SK-N-MC (cell line): Measurements from ENCODE around the gene SRGAP3.

ENCODE experiments used
- DNase-seq: peaks from one replicate; pipeline ENCODE4 v3.0.0-alpha.2; 2011; ENCODE audit warnings: low read depth, low spot score
- H3K27ac ChIP-seq: fragments of 200-600 bp; sonication (generic); 2 replicates; pipeline ENCODE4 v1.5.1; 2016; ENCODE audit warnings: mixed run types
- H3K36me3 ChIP-seq: fragments of 200-600 bp; sonication (generic); 2 replicates; pipeline ENCODE4 v1.6.1; 2017; ENCODE audit warnings: antibody characterized with exemption, low read length, mixed read lengths; ENCODE audit not compliant: insufficient read depth
- H3K4me3 ChIP-seq: fragments of 200-600 bp; sonication (generic); 2 replicates; pipeline ENCODE4 v1.5.1; 2016
- H3K9ac ChIP-seq: fragments of 200-600 bp; sonication (generic); 2 replicates; pipeline ENCODE4 v1.8.0; 2017; ENCODE audit warnings: mixed run types, mixed read lengths; ENCODE audit not compliant: insufficient read length
- H3K9me3 ChIP-seq: fragments of 200-600 bp; sonication (generic); 2 replicates; pipeline ENCODE4 v1.6.1; 2017; ENCODE audit warnings: low read depth, mild to moderate bottlenecking, antibody characterized with exemption, low read length, moderate library complexity, mixed read lengths
- EZH2 ChIP-seq: fragments of 200-600 bp; sonication (generic); IDR thresholded peaks from one replicate; pipeline ENCODE4 v1.6.1; 2017; ENCODE audit warnings: antibody characterized with exemption
- FOXP2 ChIP-seq: optimal IDR thresholded peaks from 2 replicates; pipeline ENCODE3; 2011; ENCODE audit warnings: mild to moderate bottlenecking, moderate library complexity; ENCODE audit not compliant: insufficient read depth; ENCODE audit errors: extremely low read length, control extremely low read depth
- POLR2AphosphoS5 ChIP-seq: IDR thresholded peaks from 2 replicates; pipeline ENCODE4 v1.6.1; 2012; ENCODE audit warnings: mild to moderate bottlenecking, low read depth, low read length, borderline replicate concordance

Gene SRGAP3

GRCh38 chr3:9247941-9248521 is 1.4 kb downstream of the SRGAP3 start:
- DNase-seq: no peak
- TF ChIP-seq FOXP2: no peak
- TF ChIP-seq EZH2: no peak
- no peak for TF ChIP-seq POLR2AphosphoS5
- Histone ChIP-seq H3K27ac (no peak overlapping the region), H3K9ac (no peak overlapping the region), H3K36me3 (no peaks in the 10 kb centered on the region), H3K4me3 (no peak overlapping the region), H3K9me3 (no peaks in the 10 kb centered on the region)

GRCh38 chr3:9247361-9247940 is 2.0 kb downstream of the SRGAP3 start:
- no peak overlapping the region for H3K4me3 ChIP-seq
- no peak for DNase-seq
- TF ChIP-seq EZH2: no peak
- no peak overlapping the region for H3K9ac ChIP-seq
- no peaks in the 10 kb centered on the region for H3K9me3 ChIP-seq
- H3K36me3 ChIP-seq: no peaks in the 10 kb centered on the region
- H3K27ac ChIP-seq: no peak overlapping the region

- Histone ChIP-seq H3K9me3 (no peaks in the 10 kb centered on the region), H3K9ac (no peak overlapping the region), H3K36me3 (no peaks in the 10 kb centered on the region), H3K4me3 (no peak overlapping the region), H3K27ac (no peak overlapping the region)
- TF ChIP-seq FOXP2: no peak
- TF ChIP-seq POLR2AphosphoS5: no peak
- TF ChIP-seq EZH2: no peak
- no peak for DNase-seq
These were observed 3.3 kb downstream of the SRGAP3 start for GRCh38 chr3:9246189-9246588.

- Histone ChIP-seq H3K9ac (no peak overlapping the region), H3K9me3 (no peaks in the 10 kb centered on the region), H3K4me3 (no peak overlapping the region), H3K36me3 (no peaks in the 10 kb centered on the region), H3K27ac (no peak overlapping the region)
- no peak for DNase-seq
- TF ChIP-seq FOXP2: no peak
- no peak for TF ChIP-seq EZH2
- TF ChIP-seq POLR2AphosphoS5: no peak
These were observed 4.8 kb downstream of the SRGAP3 start for GRCh38 chr3:9244495-9245183.

GRCh38 chr3:9241956-9242355 is 7.5 kb downstream of the SRGAP3 start:
- Histone ChIP-seq H3K27ac (no peak overlapping the region), H3K9ac (no peak overlapping the region)
- DNase-seq: no peak

DNA sequence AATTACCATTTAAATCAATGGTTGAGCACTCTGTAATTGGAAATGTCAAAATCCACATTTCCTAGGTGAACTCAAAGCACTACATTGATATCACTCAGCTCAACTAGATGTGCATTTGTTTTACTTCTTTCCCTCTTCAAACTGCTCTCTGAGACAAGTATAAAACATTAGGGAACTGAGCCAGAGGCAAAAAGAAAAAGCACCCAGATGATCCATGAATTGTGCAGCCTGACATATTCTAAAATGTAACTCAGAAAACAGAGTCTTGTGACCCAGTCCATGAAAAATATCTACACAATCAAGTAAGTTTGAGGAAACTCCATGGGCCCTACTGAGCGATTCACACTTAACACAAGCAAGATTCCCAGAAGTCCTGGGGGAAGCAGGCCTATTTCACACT is 9.8 kb downstream of the SRGAP3 start:
- Histone ChIP-seq H3K9me3 (no peaks in the 10 kb centered on the region), H3K27ac (no peak overlapping the region), H3K36me3 (no peaks in the 10 kb centered on the region), H3K4me3 (no peak overlapping the region), H3K9ac (no peak overlapping the region)
- DNase-seq: no peak
- no peak for TF ChIP-seq FOXP2
- TF ChIP-seq POLR2AphosphoS5: no peak
- no peak for TF ChIP-seq EZH2

More at GRCh38 chr3:9241956-9242355, 7.5 kb downstream of the SRGAP3 start:
- Histone ChIP-seq H3K4me3 (no peak overlapping the region), H3K9me3 (no peaks in the 10 kb centered on the region), H3K36me3 (no peaks in the 10 kb centered on the region)
- no peak for TF ChIP-seq EZH2
- no peak for TF ChIP-seq FOXP2
- no peak for TF ChIP-seq POLR2AphosphoS5

DNA sequence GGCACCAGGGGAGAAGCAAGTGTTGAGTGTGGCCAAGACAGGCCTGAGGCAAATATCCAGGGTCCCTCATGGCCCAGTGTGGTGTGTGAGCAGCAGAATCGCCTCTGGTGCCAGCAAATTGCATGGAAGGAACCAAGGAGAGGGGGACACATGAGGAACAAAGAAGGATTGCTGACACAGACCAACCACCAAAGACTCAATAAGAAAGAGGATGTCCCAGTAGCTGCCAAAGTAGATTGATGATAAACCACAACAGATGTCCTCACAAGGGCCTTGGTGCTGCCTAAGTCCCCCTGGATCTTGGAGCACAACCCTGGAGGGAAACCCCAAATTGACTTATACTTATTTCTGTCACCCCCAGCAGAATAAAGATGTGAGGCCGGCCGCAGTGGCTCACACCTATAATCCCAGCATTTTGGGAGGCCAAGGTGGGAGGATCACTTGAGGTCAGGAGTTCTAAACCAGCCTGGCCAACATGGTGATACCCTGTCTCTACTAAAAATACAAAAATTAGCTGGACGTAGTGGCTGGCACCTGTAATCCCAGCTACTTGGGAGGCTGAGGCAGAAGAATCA is 10.6 kb downstream of the SRGAP3 start:
- H3K9me3 ChIP-seq: no peaks in the 10 kb centered on the region
- no peaks in the 10 kb centered on the region for H3K36me3 ChIP-seq
- H3K4me3 ChIP-seq: no peak overlapping the region
- no peak for DNase-seq
- no peak overlapping the region for H3K9ac ChIP-seq
- no peak overlapping the region for H3K27ac ChIP-seq
- TF ChIP-seq POLR2AphosphoS5: no peak
- TF ChIP-seq FOXP2: no peak
- no peak for TF ChIP-seq EZH2

DNA sequence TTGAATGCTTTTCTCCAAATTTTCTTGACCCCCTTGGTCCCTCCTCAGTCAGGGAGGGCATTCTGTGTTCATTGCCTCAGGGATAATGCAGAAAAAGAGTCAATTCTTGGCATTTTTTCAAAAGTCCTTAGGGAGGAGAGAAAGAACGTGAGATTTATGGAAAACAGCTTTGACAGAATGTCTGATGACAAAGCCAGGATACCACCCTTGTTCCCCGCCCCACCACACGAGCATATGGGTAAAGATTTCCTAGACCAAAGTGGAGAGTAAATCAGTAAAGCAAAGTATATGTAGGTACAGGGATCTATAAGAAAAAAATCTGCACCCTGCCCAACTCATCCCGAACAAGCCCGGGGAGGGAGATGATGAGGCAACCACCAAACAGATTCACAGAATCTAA is 11.2 kb downstream of the SRGAP3 start:
- no peaks in the 10 kb centered on the region for H3K36me3 ChIP-seq
- no peaks in the 10 kb centered on the region for H3K9me3 ChIP-seq
- TF ChIP-seq EZH2 (no peak), FOXP2 (no peak), POLR2AphosphoS5 (no peak)
- no peak overlapping the region for H3K4me3 ChIP-seq
- no peak overlapping the region for H3K9ac ChIP-seq
- no peak overlapping the region for H3K27ac ChIP-seq
- DNase-seq: no peak
